PC-9 (cell line): Measurements from ENCODE around the gene ADI1. TPM values are rescaled to one million over a fixed set of nuclear protein-coding genes. Genes with fewer than 3 reads are reported as not detected.

ENCODE experiments used
- BruUV-seq: library from RNA; stranded (reverse); fragments of 400-500 nt; replicated peaks from 2 replicates; lab custom pipeline; 2021; lab: Mats Ljungman, UMichigan
- CTCF ChIA-PET: fragments of 300-600 bp; sonication (Branson Sonifier 250); formaldehyde crosslinking; loops from one replicate; lab custom pipeline; 2022; ENCODE audit warnings: antibody characterized with exemption; lab: Charles Lee
- POLR2A ChIA-PET: fragments of 300-600 bp; sonication (Branson Sonifier 250); formaldehyde crosslinking; loops from one replicate; lab custom pipeline; 2022; ENCODE audit warnings: antibody characterized with exemption; ENCODE audit not compliant: unreplicated experiment; lab: Charles Lee
- DNase-seq, 2 experiments: peaks; one replicate each; pipeline versions ENCODE4 v3.0.0 to v3.0.0-alpha.2; 2015 to 2022; ENCODE audit warnings: mixed read lengths in 1 of 2
- H2AFZ ChIP-seq: fragments of 200-600 bp; sonication (generic); 2 replicates; pipeline ENCODE4 v1.8.1; 2017; ENCODE audit warnings: antibody characterized with exemption
- H3F3A ChIP-seq: fragments of 200-600 bp; sonication (generic); 2 replicates; pipeline ENCODE4 v1.8.1; 2017; ENCODE audit warnings: antibody characterized with exemption, mild to moderate bottlenecking, low read depth; ENCODE audit not compliant: insufficient read depth
- H3K27ac ChIP-seq: fragments of 200-600 bp; sonication (generic); 2 replicates; pipeline ENCODE4 v1.6.1; 2016; ENCODE audit warnings: mixed run types
- H3K27me3 ChIP-seq: fragments of 200-600 bp; sonication (generic); 2 replicates; pipeline ENCODE4 v1.6.1; 2016; ENCODE audit warnings: low read depth, mixed run types; ENCODE audit not compliant: insufficient read depth
- H3K36me3 ChIP-seq: fragments of 200-600 bp; sonication (generic); 2 replicates; pipeline ENCODE4 v1.6.1; 2016; ENCODE audit warnings: low read depth, mixed run types
- H3K4me1 ChIP-seq: fragments of 200-600 bp; sonication (generic); replicated peaks from 2 replicates; pipeline ENCODE4 v1.6.1; 2016; ENCODE audit warnings: mixed run types; ENCODE audit not compliant: insufficient read depth
- H3K4me2 ChIP-seq: fragments of 200-600 bp; sonication (generic); 2 replicates; pipeline ENCODE4 v1.6.1; 2017; ENCODE audit warnings: mixed run types
- H3K4me3 ChIP-seq: fragments of 200-600 bp; sonication (generic); 2 replicates; pipeline ENCODE4 v1.6.1; 2016; ENCODE audit warnings: mixed run types
- H3K79me2 ChIP-seq: fragments of 200-600 bp; sonication (generic); 2 replicates; pipeline ENCODE4 v1.6.1; 2017; ENCODE audit warnings: low read depth, mixed run types
- H3K9me2 ChIP-seq: fragments of 200-600 bp; sonication (generic); 2 replicates; pipeline ENCODE4 v1.8.1; 2017; ENCODE audit warnings: mild to moderate bottlenecking; ENCODE audit not compliant: insufficient read depth
- H3K9me3 ChIP-seq: fragments of 200-600 bp; sonication (generic); 2 replicates; pipeline ENCODE4 v1.8.1; 2016; ENCODE audit warnings: low read depth; ENCODE audit not compliant: insufficient read depth
- H4K20me1 ChIP-seq: fragments of 200-600 bp; sonication (generic); 2 replicates; pipeline ENCODE4 v1.8.1; 2017; ENCODE audit not compliant: insufficient read depth
- EZH2 ChIP-seq: fragments of 200-600 bp; sonication (generic); IDR thresholded peaks from 2 replicates; pipeline ENCODE4 v1.8.0; 2017; ENCODE audit warnings: antibody characterized with exemption, low read depth
- intact Hi-C: fragments of 100-400 bp; cut with micrococcal nuclease; formaldehyde crosslinking; loops from one replicate; pipeline ENCODE4 v1.10.0; 2022; ENCODE audit not compliant: unreplicated experiment
- total RNA-seq: library from RNA; stranded (reverse); gene quantifications from 2 replicates; pipeline ENCODE4 v1.2.3, GENCODE V29; 2021
- TF ChIP-seq, protein P1 (sequence below): fragments of 200-600 bp; sonication (generic); conservative IDR thresholded peaks from 2 replicates; pipeline ENCODE4 v1.6.1; 2017; ENCODE audit warnings: mixed run types, antibody characterized with exemption, mild to moderate bottlenecking, moderate library complexity

The ADI1 gene
- total RNA-seq, 1 experiment from 2014 or later, result 54.5 TPM

DNA sequence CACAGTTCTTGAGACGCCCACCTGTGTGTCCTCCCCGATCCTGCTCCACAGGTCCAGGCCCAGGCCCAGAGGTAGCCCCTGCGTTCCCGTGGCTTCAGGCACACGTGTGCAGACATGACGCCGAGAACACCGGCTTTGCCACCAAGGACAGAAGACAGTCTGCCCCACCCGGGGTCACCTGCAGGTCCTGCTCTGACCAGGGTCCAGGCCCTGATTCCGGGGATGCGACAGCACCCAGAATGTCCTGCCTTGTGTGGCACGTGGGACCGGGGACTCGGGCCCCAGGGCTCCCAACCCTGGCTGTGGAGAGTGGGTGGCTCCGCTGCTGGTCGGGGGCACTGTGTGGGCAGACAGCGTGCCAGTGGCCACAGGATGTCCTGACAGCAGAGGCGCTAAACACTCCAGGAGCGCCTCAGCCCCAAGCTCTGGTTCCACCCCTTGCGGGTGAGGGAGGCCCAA lies 36.9 kb downstream of the ADI1 start:
- Histone ChIP-seq H3K79me2 (no peaks in the 10 kb centered on the region), H3K9me2 (no peaks in the 10 kb centered on the region), H3K4me1 (no peaks in the 10 kb centered on the region), H3K27me3 (no peaks in the 10 kb centered on the region), H3F3A (peaks cover 4% of the 10 kb centered on the region; the same call in 1 of the 2 replicates), H3K4me2 (no peak overlapping the region), H3K4me3 (no peak overlapping the region), H3K36me3 (0 out of 2 replicates have a peak, but pooled peaks cover 3% of the 10 kb centered on the region), H2AFZ (no peak overlapping the region), H4K20me1 (no peaks in the 10 kb centered on the region; the same call in none of the 2 replicates), H3K27ac (no peak overlapping the region), H3K9me3 (no peaks in the 10 kb centered on the region)
- TF ChIP-seq, protein P1, sequence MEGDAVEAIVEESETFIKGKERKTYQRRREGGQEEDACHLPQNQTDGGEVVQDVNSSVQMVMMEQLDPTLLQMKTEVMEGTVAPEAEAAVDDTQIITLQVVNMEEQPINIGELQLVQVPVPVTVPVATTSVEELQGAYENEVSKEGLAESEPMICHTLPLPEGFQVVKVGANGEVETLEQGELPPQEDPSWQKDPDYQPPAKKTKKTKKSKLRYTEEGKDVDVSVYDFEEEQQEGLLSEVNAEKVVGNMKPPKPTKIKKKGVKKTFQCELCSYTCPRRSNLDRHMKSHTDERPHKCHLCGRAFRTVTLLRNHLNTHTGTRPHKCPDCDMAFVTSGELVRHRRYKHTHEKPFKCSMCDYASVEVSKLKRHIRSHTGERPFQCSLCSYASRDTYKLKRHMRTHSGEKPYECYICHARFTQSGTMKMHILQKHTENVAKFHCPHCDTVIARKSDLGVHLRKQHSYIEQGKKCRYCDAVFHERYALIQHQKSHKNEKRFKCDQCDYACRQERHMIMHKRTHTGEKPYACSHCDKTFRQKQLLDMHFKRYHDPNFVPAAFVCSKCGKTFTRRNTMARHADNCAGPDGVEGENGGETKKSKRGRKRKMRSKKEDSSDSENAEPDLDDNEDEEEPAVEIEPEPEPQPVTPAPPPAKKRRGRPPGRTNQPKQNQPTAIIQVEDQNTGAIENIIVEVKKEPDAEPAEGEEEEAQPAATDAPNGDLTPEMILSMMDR, result no peak
- TF ChIP-seq EZH2, result no peak
- POLR2A ChIA-PET, result no interaction called here
- no peak for DNase-seq
- CTCF ChIA-PET, result no interaction called here
- no TSS peak for BruUV-seq
- intact Hi-C loops, result no loop called here

DNA sequence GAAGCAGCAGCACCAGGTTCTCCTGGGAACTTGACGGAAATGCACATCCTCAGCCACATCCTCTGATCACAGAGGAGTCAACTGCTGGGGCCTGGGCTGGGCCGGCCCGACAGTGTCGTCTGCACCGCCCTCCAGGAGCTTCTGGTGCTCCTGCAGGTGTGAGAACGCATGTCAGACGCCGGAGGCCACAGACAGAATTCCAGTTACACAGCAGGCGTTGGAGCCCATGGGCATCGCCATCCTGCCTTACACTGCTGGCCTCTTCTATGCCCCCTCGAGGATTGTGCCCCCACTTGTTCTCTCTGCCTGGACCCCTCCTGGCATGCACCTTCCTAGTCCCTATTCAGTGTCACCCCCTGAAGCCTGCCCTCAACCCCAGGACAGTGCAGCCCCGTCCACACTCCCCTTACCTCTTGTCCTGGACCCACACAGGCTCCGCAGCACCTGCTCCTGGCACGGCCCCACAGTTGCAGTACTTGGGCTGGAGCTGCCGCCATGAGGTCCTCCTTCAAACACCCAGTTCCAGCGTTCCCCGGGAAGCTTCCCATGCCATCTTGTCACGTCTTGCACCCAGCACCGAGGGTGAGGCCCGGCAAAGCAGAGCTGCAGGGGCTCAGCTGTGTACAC lies 37.5 kb downstream of the ADI1 start:
- intact Hi-C loops, result loop anchor here (1.0 kb wide), 1 partner anchor 169 kb away; no protein-coding TSS in a partner anchor

DNA sequence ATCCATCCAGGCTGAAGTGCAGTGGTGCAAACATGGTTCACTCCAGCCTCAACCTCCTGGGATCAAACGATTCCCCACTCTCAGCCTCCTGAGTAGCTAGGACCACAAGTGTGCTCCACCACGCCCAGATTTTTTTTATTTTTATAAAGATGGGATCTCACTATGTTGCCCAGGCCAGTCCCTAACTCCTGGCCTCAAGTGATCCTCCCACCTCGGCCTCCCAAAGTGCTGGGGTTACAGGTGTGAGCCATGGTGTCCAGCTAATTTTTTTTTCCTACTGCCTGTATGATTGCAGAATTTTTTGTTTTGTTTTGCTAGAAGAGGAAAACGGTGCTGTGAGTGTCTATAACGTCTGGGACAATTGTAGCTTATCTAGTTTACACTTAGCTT lies 38.3 kb downstream of the ADI1 start:
- Histone ChIP-seq H3K27me3 (no peaks in the 10 kb centered on the region), H3K27ac (no peak overlapping the region), H3K4me1 (no peaks in the 10 kb centered on the region), H3K4me2 (no peak overlapping the region), H3K79me2 (no peaks in the 10 kb centered on the region), H4K20me1 (no peaks in the 10 kb centered on the region; the same call in none of the 2 replicates), H3K36me3 (0 out of 2 replicates have a peak, but pooled peaks cover 3% of the 10 kb centered on the region), H3K9me3 (no peaks in the 10 kb centered on the region), H3K4me3 (no peak overlapping the region), H3K9me2 (no peaks in the 10 kb centered on the region), H3F3A (peaks cover 4% of the 10 kb centered on the region; the same call in 1 of the 2 replicates), H2AFZ (no peak overlapping the region)
- intact Hi-C loops, result loop anchor here (1.0 kb wide), 1 partner anchor 170 kb away; no protein-coding TSS in a partner anchor
- BruUV-seq, result no TSS peak
- POLR2A ChIA-PET, result no interaction called here
- CTCF ChIA-PET, result no interaction called here
- TF ChIP-seq, protein P1, result no peak
- TF ChIP-seq EZH2, result no peak
- DNase-seq, result peak in 1 of 2 experiments; percentile 32

More for the DNA sequence above, 37.5 kb downstream of the ADI1 start:
- Histone ChIP-seq H3K4me1 (no peaks in the 10 kb centered on the region), H3K4me2 (no peak overlapping the region), H3F3A (peaks cover 4% of the 10 kb centered on the region; the same call in 1 of the 2 replicates), H3K36me3 (0 out of 2 replicates have a peak, but pooled peaks cover 3% of the 10 kb centered on the region), H3K79me2 (no peaks in the 10 kb centered on the region), H3K4me3 (no peak overlapping the region), H4K20me1 (no peaks in the 10 kb centered on the region; the same call in none of the 2 replicates), H3K27me3 (no peaks in the 10 kb centered on the region), H3K27ac (no peak overlapping the region), H3K9me2 (no peaks in the 10 kb centered on the region), H2AFZ (no peak overlapping the region), H3K9me3 (no peaks in the 10 kb centered on the region)
- CTCF ChIA-PET, result no interaction called here
- BruUV-seq, result no TSS peak
- DNase-seq, result peak in 1 of 2 experiments; percentile 5
- POLR2A ChIA-PET, result no interaction called here
- TF ChIP-seq EZH2, result no peak
- TF ChIP-seq, protein P1, result no peak
